Heart right ventricle (tissue), 16 donors: ENCODE data around the gene NPR2. TPM values are rescaled to one million over a fixed set of nuclear protein-coding genes. Genes with fewer than 3 reads are reported as not detected.

Experiments used
- ATAC-seq, 8 donors: fragments of 200-7000 bp; cut with Tn5 transposase; one replicate each; pipeline ENCODE4 v1.9.1; 2020; ENCODE audit warnings: mild to moderate bottlenecking in 8 of 8, moderate library complexity in 8 of 8, moderate number of reproducible peaks in 1 of 8
- DNase-seq, 2 donors: peaks; one replicate each; pipeline ENCODE4 v3.0.0-alpha.2; 2020
- H3K27ac ChIP-seq, 10 donors: fragments of 200-600 bp; sonication (generic) in 2 of 10; one replicate each; pipeline versions ENCODE4 v1.5.0 to v1.8.0; 2020 to 2022; ENCODE audit warnings: mild to moderate bottlenecking in 3 of 10
- H3K27me3 ChIP-seq, 7 donors: fragments of 200-600 bp; one replicate each; pipeline ENCODE4 v1.8.0; 2021 to 2022; ENCODE audit warnings: mild to moderate bottlenecking in 2 of 7
- H3K36me3 ChIP-seq, 9 donors: fragments of 200-600 bp; sonication (generic) in 1 of 9; one replicate each; pipeline versions ENCODE4 v1.5.0 to v1.8.0; 2020 to 2022; ENCODE audit warnings: mild to moderate bottlenecking in 2 of 9
- H3K4me1 ChIP-seq, 9 donors: fragments of 200-600 bp; sonication (generic) in 1 of 9; one replicate each; pipeline versions ENCODE4 v1.5.0 to v1.8.0; 2020 to 2022; ENCODE audit warnings: mild to moderate bottlenecking in 4 of 9
- H3K4me3 ChIP-seq, 10 donors: fragments of 200-600 bp; sonication (generic) in 2 of 10; one replicate each; pipeline versions ENCODE4 v1.5.0 to v1.8.0; 2020 to 2022; ENCODE audit warnings: mild to moderate bottlenecking in 7 of 10, moderate library complexity in 2 of 10
- H3K9me3 ChIP-seq, 11 donors: fragments of 200-600 bp in 10 of 11; sonication (generic) in 2 of 11; one replicate each; pipeline versions ENCODE4 v1.5.0 to v1.8.0; 2013 to 2022; ENCODE audit warnings: mild to moderate bottlenecking in 2 of 11, control low read depth in 1 of 11, moderate library complexity in 1 of 11
- WGBS, 2 donors: extraction: QIAGEN DNeasy Blood & Tissue Kit; methylation state at CpG; one replicate each; pipeline ENCODE4 v1.1.7; 2013; ENCODE audit warnings: inconsistent platforms in 1 of 2; 5-methylcytosine and 5-hydroxymethylcytosine counted together
- intact Hi-C, 10 donors: fragments of 100-400 bp; cut with DNase I; formaldehyde crosslinking; loops; one replicate each; pipeline versions ENCODE4 v1.11.1 to v1.14.2; 2022
- polyA plus RNA-seq, 2 donors: library from polyadenylated mRNA; stranded (reverse); fragments of 200-250 nt; gene quantifications; one replicate each; pipeline ENCODE4 v1.2.3, GENCODE V29; 2013
- total RNA-seq, 10 donors: library from RNA; stranded (reverse); fragmentation: NEBNext Ultra II Directional in 3 of 10; extraction: Animal tissue kit (Norgen Biotek cat#: 25700) in 3 of 10; gene quantifications; one replicate each; pipeline versions ENCODE4 v1.2.1 to v1.2.4, GENCODE V29; 2021 to 2023
- TF ChIP-seq, protein P1 (sequence below), 9 donors: fragments of 200-600 bp; sonication (generic) in 2 of 9; IDR thresholded peaks; one replicate each; pipeline versions ENCODE4 v1.5.0 to v1.8.0; 2021 to 2022; ENCODE audit warnings: antibody characterized with exemption in 9 of 9, mild to moderate bottlenecking in 5 of 9, moderate library complexity in 1 of 9
- donor health status: Arrhythmogenic right ventricular cardiomyopathy.
- donor health status: ischemic (EF 13 %, LVEDD 7.1; RV severe dilation, severe dysfunction).
- donor health status: healthy with polysubstance abuse.
- donor health status: DM: no; HTN: yes; CAD: no.
- donor health status: DM: no; HTN: no; CAD: no.
- donor health status: ischemic (EF 25% LVEDD 6.9; RV normal size, moderate dysfunction).
- donor health status: ischemic (EF 25% LVEDD 5.7; RV mildly dilated, moderate dysfunction).
- donor health status: healthy.
- donor health status: DM: yes; HTN: yes; CAD: no.
- donor health status: Ischemic cardiomyopathy.
- donor health status: ischemic (EF 35%, LVEDD 5.7; RV mildly dilated, moderate dysfunction).
- donor health status: nonischemic (EF 11% LVEDD 7.7; RV severe dilation, severe dysfunction).
- donor health status: DM: yes; HTN: yes; CAD: no.
- donor health status: PGD.
- donor health status: ischemic (EF 29% LVEDD 5.4; RV normal size, mild dysfunction).
- donor health status: nonischemic (EF 23%, LVEDD 6.1; RV moderate dilation, normal function).

NPR2 gene
- total and polyA plus RNA-seq, 12 donors: 13.5 to 26.4 (median 20.8) TPM

DNA sequence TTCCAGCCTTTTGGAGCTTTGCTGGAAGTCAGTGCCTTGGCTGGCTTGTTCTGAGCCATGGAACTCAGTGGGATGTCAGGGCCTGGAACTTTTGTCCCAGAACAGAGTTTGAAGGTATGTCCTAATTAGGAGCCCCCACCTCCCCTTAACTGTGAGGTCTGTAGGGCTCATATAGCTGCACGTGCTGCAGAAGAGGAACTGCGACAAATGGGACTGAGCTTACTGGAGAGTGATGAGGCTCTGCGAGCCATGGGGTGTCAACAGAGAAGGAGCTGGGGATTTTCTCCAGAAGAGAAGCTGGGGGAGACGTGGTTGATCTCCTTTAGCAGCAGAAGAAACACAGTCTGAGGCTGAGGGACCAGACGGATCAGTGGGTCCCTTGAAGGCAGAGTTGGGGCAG, 48.5 kb downstream of the NPR2 start:
- TF ChIP-seq, protein P1, sequence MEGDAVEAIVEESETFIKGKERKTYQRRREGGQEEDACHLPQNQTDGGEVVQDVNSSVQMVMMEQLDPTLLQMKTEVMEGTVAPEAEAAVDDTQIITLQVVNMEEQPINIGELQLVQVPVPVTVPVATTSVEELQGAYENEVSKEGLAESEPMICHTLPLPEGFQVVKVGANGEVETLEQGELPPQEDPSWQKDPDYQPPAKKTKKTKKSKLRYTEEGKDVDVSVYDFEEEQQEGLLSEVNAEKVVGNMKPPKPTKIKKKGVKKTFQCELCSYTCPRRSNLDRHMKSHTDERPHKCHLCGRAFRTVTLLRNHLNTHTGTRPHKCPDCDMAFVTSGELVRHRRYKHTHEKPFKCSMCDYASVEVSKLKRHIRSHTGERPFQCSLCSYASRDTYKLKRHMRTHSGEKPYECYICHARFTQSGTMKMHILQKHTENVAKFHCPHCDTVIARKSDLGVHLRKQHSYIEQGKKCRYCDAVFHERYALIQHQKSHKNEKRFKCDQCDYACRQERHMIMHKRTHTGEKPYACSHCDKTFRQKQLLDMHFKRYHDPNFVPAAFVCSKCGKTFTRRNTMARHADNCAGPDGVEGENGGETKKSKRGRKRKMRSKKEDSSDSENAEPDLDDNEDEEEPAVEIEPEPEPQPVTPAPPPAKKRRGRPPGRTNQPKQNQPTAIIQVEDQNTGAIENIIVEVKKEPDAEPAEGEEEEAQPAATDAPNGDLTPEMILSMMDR (IDR thresholded peaks at IDR 0.05): no peak
- intact Hi-C loops: no loop called here
- Histone ChIP-seq H3K27me3 (peaks cover 0 to 64% (median 0%) of the 10 kb centered on the region in 7 donors), H3K4me3 (no peak overlapping the region), H3K4me1 (peaks cover 2 to 38% (median 7%) of the 10 kb centered on the region in 9 donors), H3K36me3 (peaks cover 0 to 13% (median 0%) of the 10 kb centered on the region in 9 donors), H3K9me3 (no peaks in the 10 kb centered on the region), H3K27ac (no peak overlapping the region)
- DNase-seq (no peak), ATAC-seq (no peak)
- WGBS, 2 donors: 94 to 95% methylated on average over 5 of the region's 5 CpGs

DNA sequence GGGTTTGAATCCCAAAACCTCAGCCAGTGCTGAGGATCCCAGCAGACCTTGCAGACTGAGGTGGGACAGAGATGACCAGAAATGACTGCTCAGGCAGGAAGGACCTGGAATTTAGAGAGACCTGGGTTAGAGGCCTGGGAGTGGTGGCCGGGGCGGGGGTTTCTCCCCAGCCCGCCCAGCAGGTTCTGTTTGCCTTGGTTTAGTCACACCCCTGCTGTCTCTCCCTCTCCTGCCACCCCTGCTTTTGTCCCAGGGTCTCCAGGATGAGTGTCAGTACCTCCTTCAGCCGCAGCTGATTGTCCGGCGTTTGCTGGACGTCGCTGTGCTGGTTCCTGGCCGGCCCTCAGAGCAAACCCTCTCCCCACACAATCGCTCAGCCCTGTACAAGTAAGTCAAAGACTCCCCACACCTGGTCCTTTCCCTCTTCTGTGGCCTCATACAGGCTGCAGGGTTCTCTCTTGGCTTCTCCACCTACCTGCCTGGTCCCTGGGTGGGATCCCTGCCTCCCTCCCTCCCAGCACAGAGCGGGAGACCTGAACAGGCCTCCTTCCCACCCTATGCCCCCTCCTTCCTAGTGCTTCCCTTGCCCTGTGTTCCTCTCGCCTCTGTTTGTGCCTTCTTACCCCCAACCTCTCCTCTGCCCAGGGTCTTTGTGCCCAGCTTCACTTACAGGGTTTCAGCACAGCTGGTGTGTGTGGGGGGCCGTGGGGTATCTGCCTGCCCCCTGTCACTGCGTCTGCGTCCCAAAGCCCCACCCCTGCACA, 49.7 kb downstream of the NPR2 start:
- Histone ChIP-seq H3K4me1 (peaks cover 2 to 42% (median 16%) of the 10 kb centered on the region in 9 donors), H3K27me3 (peaks cover 0 to 64% (median 0%) of the 10 kb centered on the region in 7 donors), H3K9me3 (no peaks in the 10 kb centered on the region), H3K4me3 (no peak overlapping the region), H3K27ac (no peak overlapping the region), H3K36me3 (peaks cover 0 to 9% (median 0%) of the 10 kb centered on the region in 9 donors)
- no peak for ATAC-seq
- intact Hi-C loops: no loop called here
- WGBS, 2 donors: 95 to 96% methylated on average over 15 of the region's 15 CpGs
- TF ChIP-seq, protein P1 (IDR thresholded peaks at IDR 0.05): no peak
- DNase-seq: no peak

DNA sequence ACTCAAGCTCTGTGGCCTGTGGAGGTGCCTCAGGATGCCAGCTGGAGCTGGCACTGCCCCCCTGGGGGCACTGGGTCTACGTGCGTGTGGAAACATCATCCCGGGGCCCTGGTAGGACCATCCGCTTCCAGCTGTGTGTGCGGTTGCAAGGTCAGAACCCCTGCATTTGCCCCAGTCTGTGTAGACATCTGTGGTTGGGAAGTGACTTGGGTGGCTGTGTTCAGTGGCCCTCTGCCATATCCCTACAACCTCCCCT, 50.2 kb downstream of the NPR2 start:
- H3K9me3 ChIP-seq: no peaks in the 10 kb centered on the region
- peaks cover 0 to 66% (median 0%) of the 10 kb centered on the region in 7 donors for H3K27me3 ChIP-seq
- H3K4me1 ChIP-seq: peaks cover 2 to 47% (median 17%) of the 10 kb centered on the region in 9 donors
- TF ChIP-seq, protein P1 (IDR thresholded peaks at IDR 0.05): no peak
- 72 to 92% methylated on average over 5 of the region's 5 CpGs for WGBS, 2 donors
- ATAC-seq (no peak), DNase-seq (no peak)
- no peak overlapping the region for H3K4me3 ChIP-seq
- intact Hi-C loops: no loop called here
- H3K27ac ChIP-seq: no peak overlapping the region
- H3K36me3 ChIP-seq: peaks cover 0 to 13% (median 0%) of the 10 kb centered on the region in 9 donors

DNA sequence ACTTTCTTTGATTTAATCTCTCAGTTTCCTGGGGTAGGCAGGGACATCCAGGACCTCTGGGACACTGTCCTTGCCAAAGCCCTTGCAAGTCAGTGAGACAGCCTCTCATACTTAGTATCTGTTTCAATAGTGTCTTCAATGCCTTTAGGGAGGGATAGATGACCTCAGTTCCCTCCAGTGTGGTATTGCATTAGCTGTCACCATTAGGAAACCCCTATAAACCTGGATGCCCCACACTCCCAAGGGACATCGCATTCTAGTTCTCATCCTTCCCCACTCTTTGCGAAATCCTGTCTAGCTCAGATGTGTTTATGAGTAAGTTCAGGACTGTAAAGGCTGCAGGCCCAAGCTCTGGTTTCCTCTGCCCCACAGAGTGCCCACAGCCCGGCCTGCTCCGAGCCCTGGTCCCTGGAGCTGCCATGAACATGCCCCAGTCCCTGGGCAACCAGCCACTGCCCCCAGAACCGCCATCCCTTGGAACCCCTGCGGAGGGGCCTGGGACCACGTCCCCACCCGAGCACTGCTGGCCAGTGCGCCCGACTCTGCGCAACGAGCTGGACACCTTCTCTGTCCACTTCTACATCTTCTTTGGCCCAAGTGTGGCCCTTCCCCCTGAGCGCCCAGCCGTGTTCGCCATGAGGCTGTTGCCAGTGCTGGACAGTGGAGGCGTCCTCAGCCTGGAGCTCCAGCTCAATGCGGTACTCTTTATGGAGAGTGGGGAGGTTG, 50.8 kb downstream of the NPR2 start:
- Histone ChIP-seq H3K9me3 (no peaks in the 10 kb centered on the region), H3K27ac (no peak overlapping the region), H3K4me3 (no peak overlapping the region), H3K36me3 (peaks cover 0 to 19% (median 0%) of the 10 kb centered on the region in 9 donors), H3K27me3 (peaks cover 0 to 68% (median 0%) of the 10 kb centered on the region in 7 donors), H3K4me1 (peaks cover 2 to 48% (median 17%) of the 10 kb centered on the region in 9 donors)
- intact Hi-C loops: no loop called here
- DNase-seq (no peak), ATAC-seq (no peak)
- WGBS, 2 donors: 91 to 94% methylated on average over 17 of the region's 17 CpGs
- TF ChIP-seq, protein P1 (IDR thresholded peaks at IDR 0.05): no peak
